Left renal pelvis (tissue), 4 donors: ENCODE data around the gene AQP12B. TPM values are rescaled to one million over a fixed set of nuclear protein-coding genes. Genes with fewer than 3 reads are reported as not detected.

Source experiments
- DNase-seq, 4 donors: peaks; one replicate each; pipeline ENCODE4 v3.0.0-alpha.2; 2013; ENCODE audit warnings: low read depth in 4 of 4, low spot score in 3 of 4
- polyA plus RNA-seq, 4 donors: library from polyadenylated mRNA; unstranded; fragments of 120-200 nt; gene quantifications; one replicate each; pipeline ENCODE4 v1.2.1, GENCODE V29; 2013; ENCODE audit not compliant: insufficient read length in 4 of 4

AQP12B gene
- polyA plus RNA-seq, 4 donors: 0.17 to 2.5 (median 0.26) TPM

- no peak for DNase-seq
Measured at GRCh38 chr2:240637116-240637900, 45.4 kb downstream of the AQP12B start.

- no peak for DNase-seq
Measured at GRCh38 chr2:240636563-240637115, 46.0 kb downstream of the AQP12B start.

- DNase-seq: no peak
Measured at GRCh38 chr2:240635998-240636547, 46.6 kb downstream of the AQP12B start.

- no peak for DNase-seq
Measured at GRCh38 chr2:240635121-240635997, 47.3 kb downstream of the AQP12B start.

- DNase-seq: no peak
Measured at GRCh38 chr2:240632306-240632721, 50.4 kb downstream of the AQP12B start.

- DNase-seq: no peak
Measured at GRCh38 chr2:240631548-240632305, 51.0 kb downstream of the AQP12B start.

GRCh38 chr2:240630771-240631547, 51.7 kb downstream of the AQP12B start:
- no peak for DNase-seq

GRCh38 chr2:240629968-240630770, 52.5 kb downstream of the AQP12B start:
- DNase-seq: no peak

GRCh38 chr2:240629619-240629967, 53.1 kb downstream of the AQP12B start:
- DNase-seq: no peak

- DNase-seq: no peak
Measured at GRCh38 chr2:240628808-240629618, 53.7 kb downstream of the AQP12B start.

- DNase-seq: no peak
Measured at GRCh38 chr2:240628507-240628807, 54.2 kb downstream of the AQP12B start.

- no peak for DNase-seq
Measured at GRCh38 chr2:240627736-240628506, 54.8 kb downstream of the AQP12B start.

- no peak for DNase-seq
Measured at GRCh38 chr2:240626531-240627300, 56.0 kb downstream of the AQP12B start.
